Mesendoderm (in vitro differentiated cells): ENCODE results near the gene FARSB.

Experiments
- DNase-seq: peaks from one replicate; pipeline ENCODE4 v3.0.0; 2013
- H2AK5ac ChIP-seq: 2 replicates; pipeline ENCODE4 v1.6.1; 2013; ENCODE audit warnings: low read length, inconsistent platforms
- H2BK120ac ChIP-seq: 2 replicates; pipeline ENCODE4 v1.6.1; 2013; ENCODE audit warnings: low read depth, mild to moderate bottlenecking, low read length, moderate library complexity, mixed read lengths
- H2BK15ac ChIP-seq: replicated peaks from 2 replicates; pipeline ENCODE4 v1.6.1; 2013; ENCODE audit warnings: low read depth, mild to moderate bottlenecking, moderate library complexity
- H2BK5ac ChIP-seq: 2 replicates; pipeline ENCODE4 v1.6.1; 2013; ENCODE audit warnings: low read length, inconsistent platforms
- H3K18ac ChIP-seq: 2 replicates; pipeline ENCODE4 v1.6.1; 2013; ENCODE audit warnings: mild to moderate bottlenecking, low read length, mixed read lengths
- H3K23ac ChIP-seq: one replicate; pipeline ENCODE4 v1.6.1; 2013; ENCODE audit warnings: low read length
- H3K27ac ChIP-seq: 2 replicates; pipeline ENCODE4 v1.5.1; 2013; ENCODE audit warnings: low read depth, mild to moderate bottlenecking, inconsistent platforms, low read length, moderate library complexity
- H3K27me3 ChIP-seq: 2 replicates; pipeline ENCODE4 v1.6.1; 2013; ENCODE audit warnings: low read length, control low read depth, mild to moderate bottlenecking, inconsistent platforms; ENCODE audit not compliant: insufficient read depth, poor library complexity
- H3K36me3 ChIP-seq: 2 replicates; pipeline ENCODE4 v1.6.1; 2013; ENCODE audit warnings: low read length, inconsistent platforms; ENCODE audit not compliant: control insufficient read depth, insufficient read depth
- H3K4ac ChIP-seq: one replicate; pipeline ENCODE4 v1.6.1; 2013; ENCODE audit warnings: low read depth, mild to moderate bottlenecking, low read length, moderate library complexity
- H3K4me1 ChIP-seq: 2 replicates; pipeline ENCODE4 v1.6.1; 2013; ENCODE audit warnings: low read depth, low read length, inconsistent platforms; ENCODE audit not compliant: control insufficient read depth
- H3K4me2 ChIP-seq: 2 replicates; pipeline ENCODE4 v1.6.1; 2013; ENCODE audit warnings: low read length
- H3K4me3 ChIP-seq: 2 replicates; pipeline ENCODE4 v1.5.1; 2013; ENCODE audit warnings: mild to moderate bottlenecking, low read length
- H3K56ac ChIP-seq: one replicate; pipeline ENCODE4 v1.6.1; 2013; ENCODE audit warnings: low read length
- H3K79me1 ChIP-seq: 2 replicates; pipeline ENCODE4 v1.6.1; 2013; ENCODE audit warnings: low read length, inconsistent platforms
- H3K79me2 ChIP-seq: 2 replicates; pipeline ENCODE4 v1.6.1; 2013; ENCODE audit warnings: mild to moderate bottlenecking, low read length; ENCODE audit not compliant: control insufficient read depth, insufficient read depth
- H3K9ac ChIP-seq: 2 replicates; pipeline ENCODE4 v1.6.1; 2013; ENCODE audit warnings: low read length, inconsistent platforms
- H4K5ac ChIP-seq: one replicate; pipeline ENCODE4 v1.6.1; 2013; ENCODE audit warnings: low read length
- H4K8ac ChIP-seq: one replicate; pipeline ENCODE4 v1.6.1; 2013; ENCODE audit warnings: low read depth, mild to moderate bottlenecking, control low read depth, low read length, moderate library complexity
- WGBS: extraction: QIAGEN DNeasy Blood & Tissue Kit; methylation state at CpG from one replicate; pipeline ENCODE4 v1.1.7; 2013; ENCODE audit warnings: low lambda C conversion rate, missing lambda C conversion rate; ENCODE audit not compliant: insufficient coverage; ENCODE audit errors: extremely low coverage; 5-methylcytosine and 5-hydroxymethylcytosine counted together

Gene FARSB

GRCh38 chr2:222623756-222624309 is 32.1 kb downstream of the FARSB start:
- 100% methylated on average over 1 of the region's 6 CpGs for WGBS
- H3K27ac ChIP-seq = no peak overlapping the region
- H3K23ac ChIP-seq = no peak overlapping the region
- no peak overlapping the region for H3K56ac ChIP-seq
- H3K18ac ChIP-seq = no peak overlapping the region
- no peak overlapping the region for H2BK5ac ChIP-seq
- H3K36me3 ChIP-seq = peaks cover 7% of the 10 kb centered on the region
- no peaks in the 10 kb centered on the region for H3K4me1 ChIP-seq
- no peak overlapping the region for H3K9ac ChIP-seq
- H4K5ac ChIP-seq = no peak overlapping the region
- no peaks in the 10 kb centered on the region for H3K27me3 ChIP-seq
- no peak overlapping the region for H2BK15ac ChIP-seq
- no peak for DNase-seq
- H3K4me3 ChIP-seq = no peak overlapping the region
- no peaks in the 10 kb centered on the region for H3K79me2 ChIP-seq
- H2BK120ac ChIP-seq = no peak overlapping the region
- H4K8ac ChIP-seq = no peak overlapping the region
- no peak overlapping the region for H3K4ac ChIP-seq
- H3K79me1 ChIP-seq = peaks cover 2% of the 10 kb centered on the region
- H2AK5ac ChIP-seq = no peak overlapping the region
- H3K4me2 ChIP-seq = no peak overlapping the region

- Histone ChIP-seq H3K4me2 (no peak overlapping the region), H3K56ac (no peak overlapping the region), H4K8ac (no peak overlapping the region), H3K18ac (no peak overlapping the region), H3K4me3 (no peak overlapping the region), H3K79me1 (peaks cover 2% of the 10 kb centered on the region), H3K27me3 (no peaks in the 10 kb centered on the region), H2AK5ac (no peak overlapping the region), H3K9ac (no peak overlapping the region), H3K36me3 (peaks cover 7% of the 10 kb centered on the region), H2BK15ac (no peak overlapping the region), H3K79me2 (no peaks in the 10 kb centered on the region), H2BK5ac (no peak overlapping the region), H3K27ac (no peak overlapping the region), H3K4me1 (no peaks in the 10 kb centered on the region), H2BK120ac (no peak overlapping the region), H3K4ac (no peak overlapping the region), H4K5ac (no peak overlapping the region), H3K23ac (no peak overlapping the region)
- no CpG with 5 or more reads among the region's 2 CpGs for WGBS
- DNase-seq = no peak
Observed at GRCh38 chr2:222622910-222623309, 33.0 kb downstream of the FARSB start.

GRCh38 chr2:222621893-222622292 is 34.0 kb downstream of the FARSB start:
- no CpG with 5 or more reads among the region's 4 CpGs for WGBS
- Histone ChIP-seq H2BK15ac (no peak overlapping the region), H3K4me2 (no peak overlapping the region), H2AK5ac (no peak overlapping the region), H3K4me1 (no peaks in the 10 kb centered on the region), H3K79me1 (no peaks in the 10 kb centered on the region), H3K4ac (no peak overlapping the region), H3K9ac (no peak overlapping the region), H4K5ac (no peak overlapping the region), H3K56ac (no peak overlapping the region), H3K27ac (no peak overlapping the region), H3K27me3 (no peaks in the 10 kb centered on the region), H2BK5ac (no peak overlapping the region), H3K18ac (no peak overlapping the region), H3K36me3 (peaks cover 7% of the 10 kb centered on the region), H3K4me3 (no peak overlapping the region), H4K8ac (no peak overlapping the region), H3K23ac (no peak overlapping the region), H3K79me2 (no peaks in the 10 kb centered on the region), H2BK120ac (no peak overlapping the region)
- DNase-seq = no peak

GRCh38 chr2:222615320-222615719 is 40.6 kb downstream of the FARSB start:
- Histone ChIP-seq H3K27ac (no peak overlapping the region), H2AK5ac (no peak overlapping the region), H3K9ac (no peak overlapping the region), H3K18ac (no peak overlapping the region), H2BK15ac (no peak overlapping the region), H3K4me3 (no peak overlapping the region), H4K8ac (no peak overlapping the region), H3K4me1 (no peaks in the 10 kb centered on the region), H3K4ac (no peak overlapping the region), H3K4me2 (no peak overlapping the region), H2BK5ac (no peak overlapping the region), H3K79me2 (no peaks in the 10 kb centered on the region), H3K27me3 (no peaks in the 10 kb centered on the region), H3K36me3 (no peaks in the 10 kb centered on the region), H4K5ac (no peak overlapping the region), H2BK120ac (no peak overlapping the region), H3K79me1 (no peaks in the 10 kb centered on the region), H3K23ac (no peak overlapping the region), H3K56ac (no peak overlapping the region)
- DNase-seq = no peak
- WGBS = no CpG with 5 or more reads among the region's 2 CpGs

- Histone ChIP-seq H3K79me2 (no peaks in the 10 kb centered on the region), H3K27me3 (no peaks in the 10 kb centered on the region), H3K4ac (no peak overlapping the region), H3K56ac (no peak overlapping the region), H4K8ac (no peak overlapping the region), H2AK5ac (no peak overlapping the region), H3K4me3 (no peak overlapping the region), H3K23ac (no peak overlapping the region), H3K4me1 (no peaks in the 10 kb centered on the region), H2BK5ac (no peak overlapping the region), H3K79me1 (no peaks in the 10 kb centered on the region), H3K9ac (no peak overlapping the region), H3K4me2 (no peak overlapping the region), H2BK15ac (no peak overlapping the region), H3K36me3 (no peaks in the 10 kb centered on the region), H3K18ac (no peak overlapping the region), H4K5ac (no peak overlapping the region), H2BK120ac (no peak overlapping the region), H3K27ac (no peak overlapping the region)
- peak; percentile 76 for DNase-seq
- no CpG with 5 or more reads among the region's 3 CpGs for WGBS
Observed at GRCh38 chr2:222613715-222614331, 42.1 kb downstream of the FARSB start.

- Histone ChIP-seq H3K9ac (no peak overlapping the region), H3K4ac (no peak overlapping the region), H4K8ac (no peak overlapping the region), H3K56ac (no peak overlapping the region), H3K36me3 (no peaks in the 10 kb centered on the region), H2AK5ac (no peak overlapping the region), H3K79me2 (no peaks in the 10 kb centered on the region), H3K4me1 (no peaks in the 10 kb centered on the region), H3K27me3 (no peaks in the 10 kb centered on the region), H2BK120ac (no peak overlapping the region), H4K5ac (no peak overlapping the region), H2BK15ac (no peak overlapping the region), H3K79me1 (no peaks in the 10 kb centered on the region), H3K4me3 (no peak overlapping the region), H3K23ac (no peak overlapping the region), H3K4me2 (no peak overlapping the region), H3K27ac (no peak overlapping the region), H3K18ac (no peak overlapping the region), H2BK5ac (no peak overlapping the region)
- no peak for DNase-seq
- no CpG with 5 or more reads among the region's 4 CpGs for WGBS
Observed at GRCh38 chr2:222611684-222612083, 44.2 kb downstream of the FARSB start.
